ENCODE results near the gene WWOX. TPM values are rescaled to one million over a fixed set of nuclear protein-coding genes. Genes with fewer than 3 reads are reported as not detected.

Gene WWOX
- total RNA-seq, 1 donor from 2014 or later = 8.9 TPM

GRCh38 chr16:78126662-78127061 is 27.2 kb downstream of the WWOX start:
- Histone ChIP-seq H3K27me3 (ENCODE audit: low read depth) (no peaks in the 10 kb centered on the region), H3K27ac (replicated peaks) (peak overlapping the region; percentile 51), H3K4me3 (peak overlapping the region; percentile 34), H3K36me3 (no peaks in the 10 kb centered on the region), H3K4me1 (peaks cover 34% of the 10 kb centered on the region), H3K9me3 (replicated peaks) (no peaks in the 10 kb centered on the region)
- intact Hi-C loops (cut with micrococcal nuclease) = loop anchor here (5.0 kb wide), 1 partner anchor 106 kb away; no protein-coding TSS in a partner anchor
- no peak for TF ChIP-seq CTCF (IDR thresholded peaks at IDR 0.05; ENCODE audit: borderline replicate concordance)
- DNase-seq = no peak

- Histone ChIP-seq H3K27ac (replicated peaks) (peak overlapping the region; percentile 51), H3K4me1 (peaks cover 34% of the 10 kb centered on the region), H3K36me3 (no peaks in the 10 kb centered on the region), H3K9me3 (replicated peaks) (no peaks in the 10 kb centered on the region), H3K27me3 (ENCODE audit: low read depth) (no peaks in the 10 kb centered on the region), H3K4me3 (peak overlapping the region; percentile 34)
- intact Hi-C loops (cut with micrococcal nuclease) = loop anchor here (5.0 kb wide), 1 partner anchor 105 kb away; no protein-coding TSS in a partner anchor
- no peak for DNase-seq
- TF ChIP-seq CTCF (IDR thresholded peaks at IDR 0.05; ENCODE audit: borderline replicate concordance) = no peak
Measured at GRCh38 chr16:78127130-78127529, 27.7 kb downstream of the WWOX start.

GRCh38 chr16:78128913-78129312 is 29.5 kb downstream of the WWOX start:
- peaks cover 34% of the 10 kb centered on the region for H3K4me1 ChIP-seq
- intact Hi-C loops (cut with micrococcal nuclease) = loop anchor here (5.0 kb wide), 1 partner anchor 103 kb away; no protein-coding TSS in a partner anchor
- H3K9me3 ChIP-seq (replicated peaks) = no peaks in the 10 kb centered on the region
- H3K27ac ChIP-seq (replicated peaks) = no peak overlapping the region
- H3K4me3 ChIP-seq = no peak overlapping the region
- DNase-seq = no peak
- no peak for TF ChIP-seq CTCF (IDR thresholded peaks at IDR 0.05; ENCODE audit: borderline replicate concordance)
- no peaks in the 10 kb centered on the region for H3K27me3 ChIP-seq (ENCODE audit: low read depth)
- H3K36me3 ChIP-seq = no peaks in the 10 kb centered on the region

- TF ChIP-seq CTCF (IDR thresholded peaks at IDR 0.05; ENCODE audit: borderline replicate concordance) = no peak
- H3K27me3 ChIP-seq (ENCODE audit: low read depth) = no peaks in the 10 kb centered on the region
- no peak for DNase-seq
- no peak overlapping the region for H3K27ac ChIP-seq (replicated peaks)
- no peak overlapping the region for H3K4me3 ChIP-seq
- H3K9me3 ChIP-seq (replicated peaks) = no peaks in the 10 kb centered on the region
- intact Hi-C loops (cut with micrococcal nuclease) = loop anchor here (5.0 kb wide), 1 partner anchor 103 kb away; no protein-coding TSS in a partner anchor
- H3K4me1 ChIP-seq = peaks cover 34% of the 10 kb centered on the region
- H3K36me3 ChIP-seq = no peaks in the 10 kb centered on the region
Measured at GRCh38 chr16:78129349-78129748, 29.9 kb downstream of the WWOX start.

- Histone ChIP-seq H3K27me3 (ENCODE audit: low read depth) (no peaks in the 10 kb centered on the region), H3K36me3 (no peaks in the 10 kb centered on the region), H3K4me3 (no peak overlapping the region), H3K9me3 (replicated peaks) (no peaks in the 10 kb centered on the region), H3K4me1 (peaks cover 34% of the 10 kb centered on the region), H3K27ac (replicated peaks) (no peak overlapping the region)
- no peak for DNase-seq
- intact Hi-C loops (cut with micrococcal nuclease) = no loop called here
- no peak for TF ChIP-seq CTCF (IDR thresholded peaks at IDR 0.05; ENCODE audit: borderline replicate concordance)
Measured at GRCh38 chr16:78130083-78130608, 30.7 kb downstream of the WWOX start.

All from left ventricle myocardium inferior (tissue), 1 donor.